GM18505 (cell line): ENCODE results near the gene NRXN3.

ENCODE experiments used
- ATAC-seq: cut with Tn5 transposase; IDR thresholded peaks from one replicate; pipeline ENCODE4 v1.9.1; 2021; ENCODE audit not compliant: unreplicated experiment
- POLR2A ChIP-seq: IDR thresholded peaks from 4 replicates; pipeline ENCODE4 v1.6.1; 2011; ENCODE audit warnings: borderline replicate concordance; ENCODE audit not compliant: insufficient read depth, insufficient read length; ENCODE audit errors: extremely low read depth

The NRXN3 gene

DNA sequence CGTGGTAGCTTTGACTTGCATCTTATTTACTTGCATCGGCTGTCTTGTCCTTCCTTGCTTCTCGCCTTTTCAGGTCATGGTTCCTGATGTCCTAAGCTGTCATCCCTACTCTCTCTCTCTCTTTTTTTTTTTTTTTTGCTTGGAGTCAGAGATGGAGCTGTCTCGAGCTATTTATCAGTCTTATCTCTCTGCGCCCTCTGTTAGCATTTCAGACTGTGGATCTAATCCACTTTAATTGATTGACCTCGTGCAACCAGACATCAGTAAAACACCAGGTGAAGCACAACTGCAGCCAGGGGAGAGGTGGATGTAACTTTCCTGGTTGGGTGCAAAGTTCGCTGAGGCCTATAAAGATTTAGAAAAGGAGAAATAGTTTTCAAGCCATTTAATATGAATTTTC, 1486.3 kb downstream of the NRXN3 start:
- no peak for TF ChIP-seq POLR2A
- ATAC-seq = no peak

DNA sequence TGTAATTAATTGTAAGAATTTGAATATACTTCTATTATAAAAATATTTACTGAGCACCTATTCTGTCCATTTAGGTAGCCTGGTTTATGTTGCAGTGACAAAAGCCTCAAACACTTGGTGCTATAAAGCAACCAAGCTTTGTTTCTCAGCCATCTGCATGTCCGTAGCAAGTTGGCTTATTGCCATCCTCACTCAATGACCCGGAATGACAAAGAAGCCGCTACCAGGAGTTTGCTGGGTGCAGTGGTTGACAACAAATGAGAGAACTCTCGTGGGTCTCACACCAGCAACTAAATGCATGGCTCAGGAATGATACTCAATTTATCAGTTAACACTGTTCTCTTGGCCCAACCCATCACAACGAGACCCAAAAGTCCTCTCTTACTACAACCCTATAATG, 1488.0 kb downstream of the NRXN3 start:
- no peak for ATAC-seq
- TF ChIP-seq POLR2A = no peak

DNA sequence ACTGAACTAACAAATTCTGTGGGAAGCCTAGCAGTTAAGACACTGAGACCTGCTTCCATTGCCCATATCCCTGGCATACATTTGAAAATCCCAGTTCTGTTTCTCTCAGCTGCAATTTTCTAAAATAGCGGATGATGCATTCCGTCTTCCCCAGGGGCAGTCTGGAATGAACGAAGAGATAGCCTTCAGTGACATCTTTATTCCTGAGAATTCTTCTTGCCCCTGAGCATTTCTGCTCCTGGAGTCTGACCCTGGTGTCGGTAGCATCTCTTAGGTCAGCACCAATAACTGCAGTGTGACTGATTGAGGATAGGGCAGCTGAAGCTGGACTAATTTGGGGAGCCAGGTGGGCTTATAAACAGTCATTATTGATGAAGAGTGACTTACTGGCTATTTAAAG, 1488.6 kb downstream of the NRXN3 start:
- TF ChIP-seq POLR2A = no peak
- no peak for ATAC-seq

DNA sequence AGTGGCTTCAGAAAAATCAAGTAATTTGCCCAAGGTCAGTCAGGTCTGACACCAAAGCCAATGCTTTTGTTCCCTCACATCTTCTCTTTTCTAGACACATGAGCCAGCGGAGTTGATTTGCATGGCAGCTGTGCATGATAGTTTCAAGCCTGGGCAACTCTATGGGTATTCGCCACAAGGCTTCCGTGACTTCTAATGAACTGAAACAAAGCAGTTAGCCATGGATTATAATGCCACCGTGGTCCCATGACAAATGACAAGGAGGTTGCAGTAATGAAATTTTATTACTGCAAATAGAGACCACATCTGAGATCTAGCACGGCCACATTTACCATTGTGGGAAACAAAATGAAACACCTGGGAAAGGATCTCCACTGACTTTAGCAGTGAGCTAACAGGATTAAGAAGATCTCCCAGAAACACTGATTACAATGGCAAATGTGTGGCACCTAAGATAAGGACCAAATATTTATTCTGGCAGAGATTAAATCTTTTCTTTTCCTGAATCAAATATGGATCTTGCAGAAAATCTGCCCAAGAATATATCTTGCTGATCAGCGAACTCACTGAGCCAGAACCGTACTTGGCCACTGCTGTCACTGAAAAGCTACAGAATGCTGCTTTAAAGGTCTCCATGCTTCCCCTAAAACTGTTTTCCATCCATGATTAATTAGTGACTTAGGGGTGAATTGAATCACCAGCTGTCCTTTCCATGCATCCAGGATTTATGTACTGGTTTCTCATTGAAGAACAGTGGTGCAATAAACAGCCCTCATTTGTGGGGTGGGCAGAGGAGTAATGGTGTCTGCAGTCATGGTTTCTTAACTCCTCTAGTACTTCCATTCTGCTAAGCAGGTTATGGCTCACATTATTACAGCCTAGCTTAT, 1490.1 kb downstream of the NRXN3 start:
- no peak for ATAC-seq
- TF ChIP-seq POLR2A = no peak

DNA sequence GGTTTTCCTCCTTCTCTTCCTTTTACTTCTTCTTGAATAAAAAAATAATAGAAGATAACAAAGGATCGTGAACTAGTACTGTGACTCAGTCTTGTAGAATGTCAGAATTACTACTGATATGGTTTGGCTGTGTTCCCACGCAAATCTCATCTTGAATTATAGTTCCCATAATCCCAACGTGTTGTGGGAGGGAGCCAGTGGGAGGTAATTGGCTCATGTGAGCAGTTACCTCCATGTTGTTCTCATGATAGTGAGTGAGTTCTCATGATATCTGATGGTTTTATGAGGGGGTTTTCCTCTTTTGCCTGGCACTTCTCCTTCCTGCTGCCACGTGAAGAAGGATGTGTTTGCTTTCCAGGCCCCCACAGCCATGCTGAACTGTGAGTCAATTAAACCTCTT, 1491.6 kb downstream of the NRXN3 start:
- no peak for TF ChIP-seq POLR2A
- ATAC-seq = no peak

DNA sequence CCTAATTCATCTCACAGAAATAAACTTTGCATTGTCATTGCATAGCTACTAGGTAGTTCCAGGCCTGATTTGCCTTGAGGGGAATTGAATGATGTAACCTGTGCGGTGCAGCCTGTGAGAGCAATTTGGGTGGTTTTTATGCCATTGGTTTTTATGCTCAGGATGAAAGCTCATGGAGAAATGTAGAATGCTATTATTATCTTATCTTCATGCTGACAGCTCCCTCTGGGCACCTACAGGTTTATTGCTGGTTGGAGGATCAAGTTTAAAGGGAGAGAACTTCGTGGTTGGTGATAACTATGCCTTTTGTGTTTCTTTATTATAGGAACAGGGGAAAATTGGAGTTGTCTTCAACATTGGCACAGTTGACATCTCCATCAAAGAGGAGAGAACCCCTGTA, 1493.3 kb downstream of the NRXN3 start:
- no peak for TF ChIP-seq POLR2A
- ATAC-seq = no peak

DNA sequence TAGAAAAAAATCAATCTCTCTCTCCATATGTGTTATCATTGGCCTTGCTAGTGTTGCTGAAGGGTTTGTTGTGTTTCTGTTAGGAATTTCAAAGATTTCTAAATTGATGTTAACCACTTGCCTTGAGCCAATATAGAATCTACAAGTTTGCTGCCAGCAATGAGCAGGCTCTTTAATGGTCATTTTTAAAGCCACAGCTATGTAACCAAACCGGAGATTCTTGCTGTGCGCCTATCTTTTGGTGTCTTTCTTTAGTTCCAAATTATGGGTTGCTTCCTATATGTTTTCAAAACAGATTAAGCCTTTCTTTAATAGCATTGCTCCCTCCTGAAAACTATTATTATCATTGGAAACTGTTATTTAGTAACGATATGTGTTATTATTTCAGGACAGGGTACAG, 1495.4 kb downstream of the NRXN3 start:
- ATAC-seq = no peak
- no peak for TF ChIP-seq POLR2A

DNA sequence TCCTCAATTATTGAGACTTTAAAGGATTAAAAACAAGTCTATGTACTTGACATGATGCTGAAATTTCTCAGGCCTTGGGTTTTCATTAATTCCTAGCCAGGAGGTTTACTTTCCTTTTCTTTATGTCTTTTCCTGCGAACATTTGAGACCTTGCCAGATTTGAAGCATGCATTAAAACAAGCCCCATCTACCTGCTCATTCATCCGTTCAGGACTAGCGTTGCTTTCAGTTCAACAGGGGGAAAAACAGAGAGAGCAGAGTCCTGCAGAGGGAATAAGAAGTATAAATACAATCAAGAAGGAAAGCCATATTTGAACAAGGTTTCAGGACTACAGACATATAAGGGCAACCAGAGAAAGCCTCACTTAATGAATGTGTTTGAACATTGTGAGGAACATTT, 1498.8 kb downstream of the NRXN3 start:
- TF ChIP-seq POLR2A = no peak
- no peak for ATAC-seq

DNA sequence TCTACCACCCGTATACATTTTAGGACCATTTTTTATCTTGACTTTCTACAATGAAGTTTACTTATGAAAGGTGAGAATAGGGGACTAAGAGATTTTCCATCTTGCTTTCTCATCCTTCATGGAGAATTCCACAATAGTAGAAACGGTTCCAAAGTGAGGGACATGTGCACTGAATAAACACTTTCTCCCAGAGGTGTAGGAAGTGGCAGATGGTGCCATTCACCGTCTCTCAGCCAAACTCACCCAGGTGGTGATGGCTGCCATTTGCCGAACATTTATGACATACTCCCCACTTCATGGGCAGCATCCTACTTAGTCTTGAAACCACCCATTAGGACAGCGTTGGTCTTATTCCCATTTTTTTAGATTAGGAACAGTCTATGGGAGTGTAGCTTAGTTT, 1500.6 kb downstream of the NRXN3 start:
- no peak for TF ChIP-seq POLR2A
- no peak for ATAC-seq

DNA sequence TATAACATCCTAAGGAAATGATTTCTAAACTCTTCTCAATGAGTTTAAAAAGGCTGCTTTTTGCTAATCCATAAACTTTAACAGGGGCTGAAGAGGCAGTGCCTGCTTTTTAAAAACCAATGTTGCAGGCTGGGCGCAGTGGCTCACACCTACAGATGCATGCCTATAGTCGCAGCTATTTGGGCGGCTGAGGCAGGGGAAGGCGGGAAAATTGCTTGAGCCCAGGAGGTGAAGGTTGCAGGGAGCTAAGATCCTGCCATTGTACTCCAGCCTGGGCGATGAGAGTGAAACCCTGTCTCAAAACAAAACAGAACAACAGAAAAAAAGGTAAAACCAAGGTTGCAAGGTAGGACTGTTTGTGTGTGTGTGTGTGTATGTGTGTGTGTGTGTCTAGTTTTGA, 1509.9 kb downstream of the NRXN3 start:
- no peak for ATAC-seq
- no peak for TF ChIP-seq POLR2A

DNA sequence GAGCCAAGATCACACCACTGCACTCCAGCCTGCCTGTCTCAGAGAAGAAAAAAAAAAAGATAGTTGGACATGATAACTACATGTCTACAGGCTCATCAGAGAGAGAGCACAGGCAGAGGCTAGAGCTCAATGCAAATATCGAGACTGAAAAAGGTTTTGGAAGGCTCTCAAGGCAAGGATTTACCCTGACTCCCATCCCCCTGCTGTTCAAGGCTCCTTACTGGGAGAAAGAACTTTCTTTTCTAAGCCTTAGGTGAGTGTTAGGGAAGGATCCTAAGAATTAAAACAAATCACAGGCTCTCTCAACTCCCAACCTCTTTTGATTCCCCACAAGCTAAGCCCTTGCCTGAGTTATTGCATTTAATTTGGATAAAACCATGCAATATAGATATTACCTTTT, 1516.0 kb downstream of the NRXN3 start:
- ATAC-seq = no peak
- no peak for TF ChIP-seq POLR2A

DNA sequence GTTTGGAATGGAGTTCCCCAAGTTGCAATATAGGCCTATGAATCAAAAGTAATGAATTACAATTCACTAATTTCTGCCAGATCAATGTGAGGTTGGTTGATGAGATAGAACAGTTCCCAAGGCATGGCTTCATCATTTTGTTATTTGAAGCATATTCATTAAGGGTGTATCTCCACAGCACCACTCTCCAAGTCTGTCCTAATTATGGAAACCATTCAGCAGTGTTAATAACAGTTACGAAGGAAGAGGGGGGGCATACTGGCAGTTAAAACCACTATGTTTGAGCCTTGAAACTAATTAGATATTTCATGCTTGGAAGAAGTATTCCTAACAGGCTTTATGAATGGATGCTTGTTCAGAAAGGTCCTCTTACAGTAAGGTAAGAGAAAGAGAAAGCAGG, 1520.8 kb downstream of the NRXN3 start:
- no peak for TF ChIP-seq POLR2A
- no peak for ATAC-seq

DNA sequence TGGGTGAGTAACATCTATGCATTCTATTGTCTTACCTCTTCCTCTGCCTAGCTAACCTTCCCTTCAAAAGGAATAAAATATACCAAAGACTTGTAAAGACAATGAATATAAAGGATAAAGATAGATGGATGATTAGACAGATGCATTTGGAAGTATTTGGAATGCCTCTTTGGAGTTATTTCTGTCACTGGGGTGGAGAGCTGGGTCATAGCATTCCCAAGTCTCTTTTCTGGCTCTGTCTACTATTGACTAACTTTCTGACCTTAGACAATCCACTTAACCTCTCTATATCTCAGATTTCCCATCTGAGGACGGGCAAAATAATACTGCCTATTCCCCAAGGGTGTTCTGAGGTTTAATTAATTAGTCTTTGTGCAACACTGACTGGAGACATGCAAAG, 1523.8 kb downstream of the NRXN3 start:
- ATAC-seq = no peak
- TF ChIP-seq POLR2A = no peak

DNA sequence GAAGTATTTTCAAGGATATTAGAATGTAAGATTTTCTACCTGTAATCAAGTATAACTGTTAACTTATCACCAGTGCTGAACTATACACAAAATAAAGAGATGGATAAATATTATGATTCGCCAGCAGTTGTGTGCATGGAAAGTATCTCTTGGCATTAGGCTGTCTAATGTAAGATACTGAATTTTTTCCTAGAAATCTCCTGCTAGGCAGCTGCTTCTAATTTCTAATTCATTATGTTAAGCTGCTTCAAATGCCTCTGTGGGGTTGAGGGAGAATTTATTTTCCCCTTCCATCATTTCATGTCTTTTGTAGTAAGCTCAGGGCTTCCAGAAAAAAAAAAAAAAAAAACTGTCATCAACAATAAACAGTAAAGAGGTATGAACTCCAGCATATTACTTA, 1525.1 kb downstream of the NRXN3 start:
- ATAC-seq = no peak
- TF ChIP-seq POLR2A = no peak

DNA sequence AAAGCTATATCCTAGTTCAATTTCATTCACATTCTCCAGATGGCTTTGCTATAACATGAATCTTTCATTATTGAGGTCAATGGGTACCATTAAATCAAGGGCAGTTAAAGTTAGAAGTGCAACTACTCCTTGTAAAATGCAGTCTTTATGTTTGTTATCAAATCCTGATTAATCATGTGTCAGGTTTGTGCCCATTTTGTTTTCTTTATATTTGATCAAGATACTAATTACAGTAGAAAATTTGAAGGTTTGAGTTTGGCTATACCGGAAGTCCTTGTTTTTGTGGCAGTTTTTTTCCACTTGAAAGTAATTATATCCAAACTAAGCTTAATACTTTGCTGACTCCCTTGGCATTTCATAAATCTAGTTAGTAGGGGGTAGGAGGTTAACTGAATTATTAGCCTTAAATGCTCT, 1528.1 kb downstream of the NRXN3 start:
- no peak for ATAC-seq
- TF ChIP-seq POLR2A = no peak

DNA sequence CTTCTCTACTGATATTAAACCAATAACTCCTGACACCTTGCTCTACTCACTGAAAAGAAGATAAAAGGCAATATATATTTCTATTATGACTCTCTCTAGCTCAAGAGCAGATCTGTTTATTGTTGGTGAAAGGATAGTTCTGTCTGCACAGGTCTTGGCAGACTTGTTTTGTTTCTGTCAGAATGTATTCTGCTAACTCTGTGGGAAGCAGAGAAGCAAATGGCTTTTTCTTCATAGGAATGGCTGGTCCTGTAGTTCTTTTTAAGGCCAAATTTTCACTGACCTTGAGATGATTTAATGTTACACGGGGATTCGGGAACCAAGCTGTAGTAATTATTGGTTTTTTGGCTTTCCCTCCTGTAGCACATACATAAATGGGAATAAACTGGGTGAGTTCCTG, 1529.0 kb downstream of the NRXN3 start:
- ATAC-seq = no peak
- no peak for TF ChIP-seq POLR2A

DNA sequence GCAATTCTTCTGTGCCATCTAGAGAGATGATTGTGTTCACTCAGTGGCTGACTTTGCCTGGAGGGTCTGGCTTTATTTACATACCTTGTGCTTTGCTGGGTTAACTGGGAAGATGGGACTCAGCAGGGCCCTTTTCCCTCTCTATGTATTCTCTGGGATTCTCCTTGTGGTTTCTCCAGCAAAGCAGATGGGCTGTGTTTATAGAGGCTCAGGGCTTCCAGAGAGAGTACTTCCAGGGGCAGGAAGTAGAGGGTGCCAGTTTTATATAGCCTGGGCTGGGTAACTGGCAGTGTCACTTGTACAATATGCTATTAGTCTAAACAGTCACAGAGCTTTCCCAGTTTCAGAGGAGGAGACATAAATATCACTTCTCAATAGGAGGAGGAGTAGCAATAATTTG, 1531.2 kb downstream of the NRXN3 start:
- no peak for ATAC-seq
- no peak for TF ChIP-seq POLR2A
